Uterus (tissue), 2 donors: ENCODE data around the gene C6orf132.
"Not testable (repeated sequence)": the region's sequence is repeated elsewhere in the genome, so short reads cannot be mapped to it uniquely, and the experiment has no call there.

Experiments used
- CTCF ChIP-seq, 4 experiments: fragments of 200-600 bp in 2 of 4; fragments of 450-650 bp in 2 of 4; sonication (generic) in 2 of 4; IDR thresholded peaks; one replicate each; pipeline ENCODE4 v1.5.1; 2016 to 2019; ENCODE audit warnings: antibody characterized with exemption in 4 of 4, mild to moderate bottlenecking in 2 of 4, moderate library complexity in 1 of 4
- POLR2A ChIP-seq, 2 donors: fragments of 450-650 bp; IDR thresholded peaks; one replicate each; pipeline ENCODE4 v1.6.1; 2016; ENCODE audit warnings: antibody characterized with exemption in 2 of 2, mild to moderate bottlenecking in 1 of 2, moderate library complexity in 1 of 2

- TF ChIP-seq CTCF, POLR2A (IDR thresholded peaks at IDR 0.05): not testable (repeated sequence)
Measured at GRCh38 chr6:42169780-42170179, 27.4 kb upstream of the C6orf132 start.
